ENCODE results near the gene ANTKMT.

- TF ChIP-seq, protein P1, sequence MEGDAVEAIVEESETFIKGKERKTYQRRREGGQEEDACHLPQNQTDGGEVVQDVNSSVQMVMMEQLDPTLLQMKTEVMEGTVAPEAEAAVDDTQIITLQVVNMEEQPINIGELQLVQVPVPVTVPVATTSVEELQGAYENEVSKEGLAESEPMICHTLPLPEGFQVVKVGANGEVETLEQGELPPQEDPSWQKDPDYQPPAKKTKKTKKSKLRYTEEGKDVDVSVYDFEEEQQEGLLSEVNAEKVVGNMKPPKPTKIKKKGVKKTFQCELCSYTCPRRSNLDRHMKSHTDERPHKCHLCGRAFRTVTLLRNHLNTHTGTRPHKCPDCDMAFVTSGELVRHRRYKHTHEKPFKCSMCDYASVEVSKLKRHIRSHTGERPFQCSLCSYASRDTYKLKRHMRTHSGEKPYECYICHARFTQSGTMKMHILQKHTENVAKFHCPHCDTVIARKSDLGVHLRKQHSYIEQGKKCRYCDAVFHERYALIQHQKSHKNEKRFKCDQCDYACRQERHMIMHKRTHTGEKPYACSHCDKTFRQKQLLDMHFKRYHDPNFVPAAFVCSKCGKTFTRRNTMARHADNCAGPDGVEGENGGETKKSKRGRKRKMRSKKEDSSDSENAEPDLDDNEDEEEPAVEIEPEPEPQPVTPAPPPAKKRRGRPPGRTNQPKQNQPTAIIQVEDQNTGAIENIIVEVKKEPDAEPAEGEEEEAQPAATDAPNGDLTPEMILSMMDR (conservative IDR thresholded peaks at IDR 0.05 in 1 of 2, IDR thresholded peaks at IDR 0.05 in 1 of 2; ENCODE audit: extremely low read depth in 1 of 2, insufficient read depth in 1 of 2, low read depth in 1 of 2, low read length in 2 of 2) = no peak
- TF ChIP-seq EZH2 (IDR thresholded peaks at IDR 0.05; ENCODE audit: borderline replicate concordance, low read length) = no peak
Observed at GRCh38 chr16:684071-684794, 36.7 kb upstream of the ANTKMT start, which contains the start of gene JMJD8.
